ENCODE data around the gene SLC35F4. TPM values are rescaled to one million over a fixed set of nuclear protein-coding genes. Genes with fewer than 3 reads are reported as not detected.

SLC35F4 gene
- total and polyA plus RNA-seq, 10 of the 15 experiments (the other 5 are each of a cell fraction or from before 2014, with no cell fraction given): 0.06 to 0.30 TPM; not detected in 8

DNA sequence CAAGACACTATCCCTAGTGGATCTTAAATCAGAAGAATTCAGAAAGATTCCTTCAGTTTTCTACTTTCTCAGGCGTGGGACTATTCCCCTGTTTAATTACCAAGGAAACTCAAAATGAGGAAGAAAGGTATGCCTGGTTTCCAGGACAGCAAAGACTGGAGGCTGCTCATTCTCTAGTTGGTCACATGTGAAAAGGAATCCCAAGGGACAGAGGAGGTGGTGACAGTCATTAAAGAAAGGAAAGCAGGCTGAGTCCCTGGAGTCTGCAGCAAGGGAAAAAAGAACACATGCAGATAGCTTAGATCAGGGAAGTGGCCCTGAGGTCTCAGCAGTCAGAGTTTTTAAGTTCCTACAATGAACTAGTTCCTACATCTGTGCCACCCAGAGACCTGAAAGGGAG lies 206.8 kb downstream of the SLC35F4 start:
- no peak for DNase-seq (ENCODE audit: low read depth, low spot score)
- Histone ChIP-seq H3K4me2 (ENCODE audit: control insufficient read depth, insufficient read depth) (no peak overlapping the region), H3K27ac (ENCODE audit: control insufficient read depth, insufficient read depth) (no peak overlapping the region), H2AFZ (ENCODE audit: control insufficient read depth, low read depth, low read length) (no peak overlapping the region), H3K4me1 (ENCODE audit: control insufficient read depth, insufficient read depth, low read length) (no peaks in the 10 kb centered on the region), H3K9ac (ENCODE audit: control insufficient read depth, insufficient read depth, low read length) (no peak overlapping the region), H3K79me2 (ENCODE audit: control insufficient read depth, insufficient read depth, low read length) (no peaks in the 10 kb centered on the region), H3K27me3 (replicated peaks in 1 of 2; ENCODE audit: control insufficient read depth in 2 of 2, insufficient read depth in 2 of 2, low read length in 1 of 2) (no peaks in the 10 kb centered on the region), H3K9me3 (replicated peaks; ENCODE audit: control insufficient read depth, insufficient read depth, low read length) (no peaks in the 10 kb centered on the region; the same call in 2 of the 3 replicates), H3K36me3 (ENCODE audit: control insufficient read depth in 2 of 2, insufficient read depth in 2 of 2, low read length in 1 of 2) (no peaks in the 10 kb centered on the region), H4K20me1 (ENCODE audit: control insufficient read depth, insufficient read depth) (no peaks in the 10 kb centered on the region), H3K4me3 (no peak overlapping the region)
- in situ Hi-C loops (cut with MboI) (no loop called here), intact Hi-C loops (cut with micrococcal nuclease; ENCODE audit: unreplicated experiment) (no loop called here)
- ChIA-PET RAD21 (ENCODE audit: unreplicated experiment) (interaction anchor here (1.3 kb wide), 1 partner anchor 212 kb away, joined by 3 read pairs; no protein-coding TSS in a partner anchor), POLR2A (interaction anchor here (0.5 kb wide), 1 partner anchor 762 kb away, joined by 4 read pairs; no protein-coding TSS in a partner anchor), CTCF (no interaction called here), SMC1A (ENCODE audit: uncharacterized antibody, unreplicated experiment) (interaction anchor here (1.1 to 2.1 kb wide), 3 partner anchors 15 to 83 kb away, joined by 3 to 5 read pairs (median 3); no protein-coding TSS in a partner anchor)
- 0% methylated on average over 1 of the region's 1 CpG for WGBS (ENCODE audit: insufficient coverage, insufficient replicate concordance, low lambda C conversion rate, missing lambda C conversion rate)
- no TSS peak for BruUV-seq (replicated peaks)
- ATAC-seq: no peak
- TF ChIP-seq, protein P1, sequence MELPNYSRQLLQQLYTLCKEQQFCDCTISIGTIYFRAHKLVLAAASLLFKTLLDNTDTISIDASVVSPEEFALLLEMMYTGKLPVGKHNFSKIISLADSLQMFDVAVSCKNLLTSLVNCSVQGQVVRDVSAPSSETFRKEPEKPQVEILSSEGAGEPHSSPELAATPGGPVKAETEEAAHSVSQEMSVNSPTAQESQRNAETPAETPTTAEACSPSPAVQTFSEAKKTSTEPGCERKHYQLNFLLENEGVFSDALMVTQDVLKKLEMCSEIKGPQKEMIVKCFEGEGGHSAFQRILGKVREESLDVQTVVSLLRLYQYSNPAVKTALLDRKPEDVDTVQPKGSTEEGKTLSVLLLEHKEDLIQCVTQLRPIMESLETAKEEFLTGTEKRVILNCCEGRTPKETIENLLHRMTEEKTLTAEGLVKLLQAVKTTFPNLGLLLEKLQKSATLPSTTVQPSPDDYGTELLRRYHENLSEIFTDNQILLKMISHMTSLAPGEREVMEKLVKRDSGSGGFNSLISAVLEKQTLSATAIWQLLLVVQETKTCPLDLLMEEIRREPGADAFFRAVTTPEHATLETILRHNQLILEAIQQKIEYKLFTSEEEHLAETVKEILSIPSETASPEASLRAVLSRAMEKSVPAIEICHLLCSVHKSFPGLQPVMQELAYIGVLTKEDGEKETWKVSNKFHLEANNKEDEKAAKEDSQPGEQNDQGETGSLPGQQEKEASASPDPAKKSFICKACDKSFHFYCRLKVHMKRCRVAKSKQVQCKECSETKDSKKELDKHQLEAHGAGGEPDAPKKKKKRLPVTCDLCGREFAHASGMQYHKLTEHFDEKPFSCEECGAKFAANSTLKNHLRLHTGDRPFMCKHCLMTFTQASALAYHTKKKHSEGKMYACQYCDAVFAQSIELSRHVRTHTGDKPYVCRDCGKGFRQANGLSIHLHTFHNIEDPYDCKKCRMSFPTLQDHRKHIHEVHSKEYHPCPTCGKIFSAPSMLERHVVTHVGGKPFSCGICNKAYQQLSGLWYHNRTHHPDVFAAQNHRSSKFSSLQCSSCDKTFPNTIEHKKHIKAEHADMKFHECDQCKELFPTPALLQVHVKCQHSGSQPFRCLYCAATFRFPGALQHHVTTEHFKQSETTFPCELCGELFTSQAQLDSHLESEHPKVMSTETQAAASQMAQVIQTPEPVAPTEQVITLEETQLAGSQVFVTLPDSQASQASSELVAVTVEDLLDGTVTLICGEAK (IDR thresholded peaks at IDR 0.05; ENCODE audit: borderline replicate concordance): no peak
- peak; percentile 79 for TF ChIP-seq MEF2B (IDR thresholded peaks at IDR 0.05; ENCODE audit: partially characterized antibody, poor library complexity, severe bottlenecking)
- TF ChIP-seq HDGF (IDR thresholded peaks at IDR 0.05): no peak
- no peak for FAIRE-seq
